HG03469 (cell line): ENCODE results near the gene ABCA3.
"Not testable (repeated sequence)": the region's sequence is repeated elsewhere in the genome, so short reads cannot be mapped to it uniquely, and the experiment has no call there.

Experiments used
- ATAC-seq: cut with Tn5 transposase; IDR thresholded peaks from one replicate; pipeline ENCODE4 v1.9.1; 2021; ENCODE audit warnings: mild to moderate bottlenecking, moderate library complexity, moderate number of reproducible peaks; ENCODE audit not compliant: unreplicated experiment

The ABCA3 gene

DNA sequence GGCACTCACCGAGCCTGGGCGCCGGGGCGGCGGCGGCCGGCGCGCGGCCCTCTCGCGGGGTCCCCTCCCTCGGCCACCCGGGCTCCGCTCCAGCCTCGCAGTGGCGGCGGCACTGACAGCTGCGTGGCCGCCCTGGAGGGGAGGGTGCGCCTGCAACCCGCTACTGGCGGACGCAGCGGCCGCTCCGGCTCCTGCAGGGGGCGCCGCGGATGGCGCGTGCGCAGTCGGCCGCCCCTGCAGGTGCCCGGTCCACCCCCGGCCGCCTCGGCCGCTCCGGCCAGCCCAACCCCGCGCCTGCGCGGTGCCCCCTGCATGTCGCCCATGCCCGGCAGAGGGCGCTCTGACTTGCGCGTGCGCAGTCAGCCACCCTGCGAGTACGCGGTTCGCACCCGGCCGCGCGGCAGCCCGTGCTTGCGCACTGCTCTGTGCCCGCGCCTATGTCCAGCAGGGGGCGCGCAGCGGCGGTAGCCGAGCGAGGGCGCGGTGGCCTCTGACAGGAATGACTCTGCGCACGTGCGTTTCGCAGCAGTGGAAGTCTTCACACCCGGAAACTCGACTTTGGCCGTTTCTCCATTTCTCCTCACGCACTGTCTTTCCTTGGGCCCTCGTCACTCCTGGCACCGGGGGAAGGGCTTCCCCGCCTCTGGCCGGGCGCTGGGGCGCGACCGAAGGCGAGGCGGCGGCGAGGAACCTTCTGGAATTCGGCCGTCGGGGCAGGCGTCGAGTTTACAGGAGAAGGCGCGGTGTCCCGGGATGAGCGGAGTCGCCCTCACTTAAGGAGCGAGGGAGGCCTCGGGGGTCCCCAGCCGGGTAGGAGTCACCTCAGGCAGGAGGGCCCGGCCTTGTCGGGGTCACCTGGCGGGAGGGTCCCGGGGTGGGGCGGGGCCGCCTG, at the start of gene ABCA3:
TSS of gene ABCA3 (minus strand) at position 165 of the 892 bp plus-strand sequence. CDS start 14,262 bp downstream, outside the sequence.
- ATAC-seq = peak; percentile 85

GRCh38 chr16:2388875-2389433, 48.4 kb upstream of the ABCA3 start:
- ATAC-seq = no peak

- no peak for ATAC-seq
Observed at GRCh38 chr16:2388139-2388874, 47.8 kb upstream of the ABCA3 start.

GRCh38 chr16:2386990-2387389, 46.5 kb upstream of the ABCA3 start:
- ATAC-seq = no peak

DNA sequence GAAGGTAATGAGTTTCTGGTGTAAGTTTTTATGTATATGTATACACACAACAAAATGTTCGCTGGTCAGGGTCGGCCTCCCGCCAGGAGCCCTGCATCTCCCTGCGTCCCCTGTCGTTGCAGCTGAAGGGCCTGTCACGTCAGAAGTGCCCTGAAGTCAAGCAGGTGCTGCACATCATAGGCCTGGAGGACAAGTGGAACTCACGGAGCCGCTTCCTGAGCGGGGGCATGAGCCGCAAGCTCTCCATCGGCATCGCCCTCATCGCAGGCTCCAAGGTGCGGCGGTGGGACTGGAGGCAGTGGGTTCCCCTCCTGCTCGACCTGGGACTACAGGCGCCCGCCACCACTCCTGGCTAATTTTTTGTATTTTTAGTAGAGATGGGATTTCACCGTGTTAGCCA, 45.5 kb upstream of the ABCA3 start:
- not testable (repeated sequence) for ATAC-seq

DNA sequence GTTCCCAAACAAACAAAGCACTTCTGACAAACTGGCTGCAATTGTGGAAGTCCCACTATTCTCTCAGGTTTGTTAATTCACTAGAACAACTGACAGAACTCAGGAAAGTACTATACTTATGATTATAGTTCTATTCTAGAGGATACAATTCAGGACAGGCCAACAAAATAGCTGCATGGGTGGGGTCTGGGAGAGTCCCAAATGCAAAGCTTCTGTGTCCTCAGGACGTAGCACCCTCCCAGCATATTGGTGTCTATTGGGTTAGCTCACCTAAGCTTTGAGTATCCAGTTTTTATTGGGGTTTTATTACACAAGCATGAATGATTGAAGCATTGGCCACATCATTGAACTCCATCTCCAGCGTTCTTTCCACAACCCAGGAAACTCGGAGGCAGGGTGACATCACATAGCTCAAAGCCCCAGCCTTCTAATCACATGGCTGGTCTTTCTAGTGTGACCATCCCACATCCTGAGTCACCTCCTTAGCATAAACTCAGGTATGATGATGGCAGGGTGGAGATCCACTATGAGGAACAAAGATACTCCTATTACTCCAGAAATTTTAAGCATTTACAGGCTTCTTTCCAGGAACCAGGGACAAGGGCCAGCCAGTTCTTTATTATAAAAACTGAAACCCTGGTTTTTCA, 44.8 kb upstream of the ABCA3 start:
- ATAC-seq = no peak

DNA sequence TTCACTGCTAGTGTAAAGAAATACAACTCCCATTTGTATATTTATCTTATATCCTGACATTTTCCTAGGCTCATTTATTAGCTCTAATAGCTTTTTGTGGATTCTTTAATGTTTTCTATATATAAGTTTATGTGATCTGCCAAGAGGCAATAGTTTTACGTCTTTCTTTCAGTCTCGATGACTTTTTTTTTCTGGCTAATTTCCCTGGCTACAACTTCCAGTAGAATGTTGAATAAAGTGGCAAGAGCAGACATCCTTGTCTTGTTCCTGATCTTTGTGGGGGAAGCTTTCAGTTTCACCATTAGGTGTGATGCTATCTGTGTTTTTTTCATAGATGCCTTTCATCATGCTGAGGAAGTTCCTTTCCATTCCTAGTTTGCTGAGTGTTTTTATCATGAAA, 43.9 kb upstream of the ABCA3 start:
- no peak for ATAC-seq

DNA sequence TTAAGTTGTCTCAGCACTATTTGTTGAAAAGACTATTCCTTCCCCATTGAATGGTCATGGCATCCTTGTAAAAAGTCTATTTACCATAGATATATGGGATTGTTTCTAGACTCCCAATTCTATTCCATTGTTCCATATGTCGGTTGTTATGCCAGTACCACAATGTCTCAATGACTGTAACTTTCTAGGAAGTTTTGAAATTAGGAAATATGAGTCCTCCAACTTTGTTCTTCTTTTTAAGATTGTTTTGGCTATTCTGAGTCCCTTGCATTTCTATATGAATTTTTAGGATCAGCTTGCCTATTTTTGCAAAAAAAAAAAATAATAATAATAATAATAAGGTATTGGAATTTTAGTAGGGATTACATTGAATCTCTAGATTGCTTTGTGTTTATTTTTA, 43.0 kb upstream of the ABCA3 start:
- no peak for ATAC-seq

DNA sequence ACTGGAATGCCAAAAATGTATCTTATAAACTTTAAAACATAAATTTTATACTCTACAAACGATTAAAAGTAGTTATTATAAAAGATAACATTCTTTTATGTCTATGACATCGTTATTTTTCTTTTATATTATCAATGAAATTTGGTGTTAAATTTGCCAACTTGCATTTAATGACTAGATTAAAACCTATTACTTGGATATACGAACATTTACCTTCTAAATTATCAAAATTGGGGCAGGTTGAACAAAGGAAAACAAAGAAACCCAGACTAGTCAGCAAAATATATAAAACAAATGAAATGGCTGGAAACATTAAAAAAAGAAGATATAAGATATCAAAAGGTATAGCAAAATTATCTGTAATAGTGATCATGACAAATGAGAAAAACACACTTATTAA, 34.1 kb upstream of the ABCA3 start:
- no peak for ATAC-seq

DNA sequence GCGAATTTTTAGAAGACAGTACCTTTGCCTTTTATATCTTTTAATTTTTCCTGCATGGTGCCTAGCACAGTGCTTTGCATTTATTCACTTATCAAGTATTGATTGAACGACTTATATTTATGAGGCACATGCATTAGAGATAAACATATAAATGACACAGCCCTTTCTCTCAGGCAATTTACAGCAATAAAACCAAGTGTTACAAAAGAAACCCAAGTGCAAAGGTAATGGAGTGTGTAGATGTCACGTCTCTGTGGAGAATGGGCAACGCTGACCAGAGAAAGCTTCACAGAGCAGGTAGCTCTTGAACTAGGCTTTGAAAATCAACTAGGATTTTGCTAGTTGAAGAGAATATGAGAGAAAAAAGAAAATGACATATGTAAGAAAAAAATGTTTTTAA, 32.6 kb upstream of the ABCA3 start:
- no peak for ATAC-seq

DNA sequence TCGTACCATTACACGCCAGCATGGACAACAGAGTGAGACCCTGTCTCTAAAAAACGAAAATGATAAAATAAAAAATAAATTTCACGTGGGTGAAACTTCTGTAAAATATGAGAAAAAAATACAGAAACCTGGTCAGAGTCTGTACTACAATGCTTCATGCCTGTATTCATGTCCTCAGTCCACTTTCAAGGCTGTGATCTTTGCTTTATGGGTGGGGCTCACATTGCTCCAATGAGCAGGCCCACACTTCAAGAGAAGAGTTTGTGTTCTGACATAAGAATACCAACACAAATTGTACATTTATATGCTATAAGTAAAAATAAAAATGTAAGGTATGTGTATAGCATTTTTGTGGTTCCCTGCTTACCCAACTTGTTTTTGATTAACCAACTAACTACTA, 32.2 kb upstream of the ABCA3 start:
- ATAC-seq = no peak

DNA sequence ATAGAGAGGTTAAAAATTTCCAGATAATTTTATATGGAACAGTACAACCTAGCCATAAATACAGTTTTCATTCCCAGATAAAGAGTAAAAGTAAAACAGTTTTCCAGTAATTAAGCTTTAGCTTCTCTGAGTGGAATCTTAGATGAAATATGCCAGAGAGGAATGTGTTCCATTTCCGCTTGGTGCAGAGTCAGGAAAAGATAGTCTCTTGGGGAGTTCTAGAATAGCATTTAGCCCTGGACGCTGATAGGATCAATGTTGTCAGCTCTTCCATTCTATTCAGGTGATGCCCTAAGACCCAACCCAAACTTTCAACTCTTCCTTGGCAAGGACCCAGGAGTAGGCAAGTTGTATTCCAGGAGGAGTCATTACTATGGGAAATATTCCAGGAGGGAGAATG, 30.9 kb upstream of the ABCA3 start:
- no peak for ATAC-seq

GRCh38 chr16:2370721-2371120, 30.2 kb upstream of the ABCA3 start:
- no peak for ATAC-seq

GRCh38 chr16:2366660-2367309, 26.3 kb upstream of the ABCA3 start:
- no peak for ATAC-seq

GRCh38 chr16:2365397-2366294, 25.1 kb upstream of the ABCA3 start:
- no peak for ATAC-seq

DNA sequence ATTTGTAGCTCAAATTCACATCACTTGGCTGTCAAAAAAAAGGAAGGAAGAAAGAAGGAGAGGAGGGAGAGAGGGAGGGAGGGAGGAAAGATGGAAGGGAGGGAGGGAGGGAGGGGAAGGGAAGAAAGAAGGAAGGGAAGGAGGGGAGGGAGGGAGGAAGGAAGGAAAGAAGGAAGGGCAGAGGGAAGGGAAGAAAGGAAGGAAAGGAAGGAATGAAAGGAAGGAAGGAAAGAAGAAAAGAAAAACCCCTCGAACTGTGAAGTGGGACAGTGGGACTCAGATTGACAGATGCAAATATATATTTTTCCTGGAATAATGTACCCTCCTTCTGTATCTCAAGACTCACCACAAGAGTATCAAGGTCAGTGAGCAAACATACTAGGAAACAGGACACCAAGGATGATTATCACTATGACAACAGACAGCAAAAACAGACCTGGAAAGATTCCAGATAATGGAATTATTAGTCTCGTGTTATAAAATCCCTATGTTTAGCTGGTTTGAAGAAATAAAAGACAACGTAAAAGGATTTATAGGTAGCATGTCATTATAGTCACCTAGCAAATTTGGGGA, 24.2 kb upstream of the ABCA3 start:
- ATAC-seq = no peak

- no peak for ATAC-seq
Observed at GRCh38 chr16:2362218-2362617, 21.7 kb upstream of the ABCA3 start.

DNA sequence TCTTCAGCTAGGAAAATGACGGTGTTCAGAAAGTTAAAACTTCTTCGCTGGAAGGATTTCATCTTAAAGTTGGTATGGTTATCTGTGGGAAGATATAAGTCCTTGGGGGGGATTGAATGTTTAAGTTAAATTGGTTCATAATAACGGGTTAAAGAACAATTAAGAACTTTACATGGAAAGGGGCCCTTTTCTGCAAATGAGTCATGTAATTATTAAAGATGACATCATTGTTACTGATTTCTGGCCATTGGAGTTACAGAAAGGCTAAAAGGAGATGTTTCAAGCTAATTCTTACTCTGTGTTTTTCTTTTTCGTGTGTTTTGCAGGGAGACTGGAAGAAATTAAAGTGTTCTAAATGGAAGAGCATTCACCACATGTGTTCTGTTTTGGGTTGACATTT, 20.6 kb upstream of the ABCA3 start:
- ATAC-seq = no peak

DNA sequence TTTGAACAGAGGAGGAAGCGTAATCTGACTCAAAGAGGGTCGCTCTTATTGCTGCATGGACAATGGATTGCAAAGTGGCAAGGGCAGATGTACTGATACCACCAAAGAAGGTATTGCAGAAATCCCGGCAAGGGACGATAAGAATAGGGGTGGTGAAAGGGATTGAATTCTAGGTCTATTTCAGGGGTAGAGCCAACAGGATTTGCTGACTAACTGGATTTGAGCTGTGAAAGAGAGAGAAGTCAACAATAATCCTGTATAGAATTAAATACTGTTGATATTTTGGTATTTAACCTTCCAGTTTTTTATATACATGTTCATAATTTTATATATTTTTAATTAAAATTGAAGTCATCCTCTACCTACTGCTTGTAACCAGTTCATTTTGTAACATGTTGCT, 19.4 kb upstream of the ABCA3 start:
- no peak for ATAC-seq
